ENCODE data around the gene RHOC. TPM values are rescaled to one million over a fixed set of nuclear protein-coding genes. Genes with fewer than 3 reads are reported as not detected.

RHOC gene
- total RNA-seq, 1 experiment from 2014 or later = 253 TPM

- intact Hi-C loops (cut with micrococcal nuclease) = no loop called here
- H3K36me3 Mint-ChIP-seq (ENCODE audit: insufficient read depth, unreplicated experiment) = no peaks in the 10 kb centered on the region
- H3K27ac Mint-ChIP-seq (ENCODE audit: low read depth, unreplicated experiment) = no peak overlapping the region
- ChIA-PET POLR2A (interaction anchor here (0.6 to 6.4 kb wide), 2 partner anchors 37 to 362 kb away, joined by 3 to 44 read pairs; partner anchors contain the start of genes LRIG2 and MOV10), CTCF (interaction anchor here (0.5 to 1.1 kb wide), 4 partner anchors 16 to 316 kb away, joined by 3 to 4 read pairs (median 3); no protein-coding TSS in a partner anchor)
- H3K27me3 Mint-ChIP-seq (ENCODE audit: insufficient read depth, unreplicated experiment) = no peaks in the 10 kb centered on the region
- no TSS peak for BruUV-seq (replicated peaks)
- H3K9me3 Mint-ChIP-seq (ENCODE audit: unreplicated experiment) = no peaks in the 10 kb centered on the region
- no peak for DNase-seq (ENCODE audit: unreplicated experiment)
- no peak for TF ChIP-seq CTCF (IDR thresholded peaks at IDR 0.05; ENCODE audit: unreplicated experiment)
- H3K4me3 Mint-ChIP-seq (ENCODE audit: unreplicated experiment) = no peak overlapping the region
- H3K4me1 Mint-ChIP-seq (ENCODE audit: insufficient read depth, unreplicated experiment) = peaks cover 11% of the 10 kb centered on the region
Measured at GRCh38 chr1:112711041-112711440, 4.1 kb upstream of the RHOC start.

DNA sequence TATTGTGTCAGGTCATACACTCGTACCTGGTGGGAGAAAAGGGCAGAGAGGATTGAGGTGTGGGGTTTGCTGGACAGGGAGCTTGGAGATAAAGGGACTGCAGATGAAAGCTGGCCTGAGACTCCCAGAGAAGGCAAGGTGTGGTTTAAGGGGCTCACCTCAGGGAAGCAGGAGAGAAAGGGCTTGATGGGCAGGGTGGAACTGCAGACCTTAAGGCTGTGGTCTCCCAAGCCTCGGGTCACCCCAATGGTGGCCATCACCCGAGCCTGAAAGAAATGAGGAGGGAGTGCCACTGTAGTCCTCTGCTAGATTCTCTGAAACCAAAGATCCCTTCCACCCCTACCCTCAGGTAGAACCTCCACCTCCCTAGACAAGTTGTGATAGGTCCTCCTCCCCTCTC, 3.7 kb upstream of the RHOC start:
- ChIA-PET POLR2A (interaction anchor here (0.6 to 6.4 kb wide), 3 partner anchors 36 to 363 kb away, joined by 3 to 44 read pairs (median 31); partner anchors contain the start of genes CAPZA1, LRIG2, MOV10 and ST7L), CTCF (interaction anchor here (0.6 to 1.1 kb wide), 4 partner anchors 38 to 316 kb away, joined by 3 to 4 read pairs (median 3); no protein-coding TSS in a partner anchor)
- Mint-ChIP-seq H3K4me1 (ENCODE audit: insufficient read depth, unreplicated experiment) (peaks cover 12% of the 10 kb centered on the region), H3K4me3 (ENCODE audit: unreplicated experiment) (no peak overlapping the region), H3K27ac (ENCODE audit: low read depth, unreplicated experiment) (peak overlapping the region; percentile 14), H3K36me3 (ENCODE audit: insufficient read depth, unreplicated experiment) (no peaks in the 10 kb centered on the region), H3K9me3 (ENCODE audit: unreplicated experiment) (no peaks in the 10 kb centered on the region), H3K27me3 (ENCODE audit: insufficient read depth, unreplicated experiment) (no peaks in the 10 kb centered on the region)
- BruUV-seq (replicated peaks) = no TSS peak
- intact Hi-C loops (cut with micrococcal nuclease) = no loop called here
- no peak for DNase-seq (ENCODE audit: unreplicated experiment)
- no peak for TF ChIP-seq CTCF (IDR thresholded peaks at IDR 0.05; ENCODE audit: unreplicated experiment)

DNA sequence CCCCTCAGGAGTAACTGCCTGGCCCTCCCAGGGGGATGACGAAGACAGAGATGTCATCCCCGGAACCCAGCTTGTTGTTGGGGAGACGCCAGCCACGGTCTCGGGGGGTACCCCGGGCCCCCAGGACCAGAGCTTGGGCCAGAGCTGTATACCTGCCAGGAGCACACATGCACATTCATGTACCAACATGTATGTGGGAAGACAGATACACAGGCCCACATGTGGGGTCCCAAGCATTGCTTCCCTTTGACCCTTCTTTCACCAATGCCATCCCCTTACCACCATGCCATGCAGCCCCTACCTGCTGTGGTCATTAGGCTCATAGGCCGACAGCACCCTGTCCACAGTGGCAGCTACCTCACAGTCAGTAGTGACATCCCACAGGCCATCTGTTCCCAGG, 3.2 kb upstream of the RHOC start:
- BruUV-seq (replicated peaks) = no TSS peak
- Mint-ChIP-seq H3K9me3 (ENCODE audit: unreplicated experiment) (no peaks in the 10 kb centered on the region), H3K4me3 (ENCODE audit: unreplicated experiment) (no peak overlapping the region), H3K4me1 (ENCODE audit: insufficient read depth, unreplicated experiment) (peaks cover 16% of the 10 kb centered on the region), H3K36me3 (ENCODE audit: insufficient read depth, unreplicated experiment) (no peaks in the 10 kb centered on the region), H3K27me3 (ENCODE audit: insufficient read depth, unreplicated experiment) (no peaks in the 10 kb centered on the region), H3K27ac (ENCODE audit: low read depth, unreplicated experiment) (peak overlapping the region; percentile 14)
- TF ChIP-seq CTCF (IDR thresholded peaks at IDR 0.05; ENCODE audit: unreplicated experiment) = no peak
- ChIA-PET POLR2A (interaction anchor here (0.6 to 6.4 kb wide), 4 partner anchors 36 to 1788 kb away, joined by 3 to 44 read pairs (median 34); partner anchors contain the start of genes CAPZA1, CTTNBP2NL, MOV10 and ST7L), CTCF (interaction anchor here (0.8 to 2.7 kb wide), 5 partner anchors 36 to 321 kb away, joined by 3 to 34 read pairs (median 4); partner anchors contain the start of gene MOV10)
- intact Hi-C loops (cut with micrococcal nuclease) = no loop called here
- no peak for DNase-seq (ENCODE audit: unreplicated experiment)

- H3K27ac Mint-ChIP-seq (ENCODE audit: low read depth, unreplicated experiment) = peak overlapping the region; percentile 91
- no peak for TF ChIP-seq CTCF (IDR thresholded peaks at IDR 0.05; ENCODE audit: unreplicated experiment)
- CTCF ChIA-PET = interaction anchor here (0.6 to 3.9 kb wide), 24 partner anchors 7 to 409 kb away, joined by 3 to 48 read pairs (median 4); partner anchors contain the start of genes CAPZA1, CTTNBP2NL, LRIG2 and MOV10
- H3K4me3 Mint-ChIP-seq (ENCODE audit: unreplicated experiment) = no peak overlapping the region
- DNase-seq (ENCODE audit: unreplicated experiment) = no peak
- BruUV-seq (replicated peaks) = no TSS peak
- H3K27me3 Mint-ChIP-seq (ENCODE audit: insufficient read depth, unreplicated experiment) = no peaks in the 10 kb centered on the region
- POLR2A ChIA-PET = interaction anchor here (1.0 to 6.4 kb wide), 12 partner anchors 8 to 317 kb away, joined by 3 to 44 read pairs (median 6); partner anchors contain the start of genes CAPZA1, CTTNBP2NL, MOV10 and ST7L
- no peaks in the 10 kb centered on the region for H3K9me3 Mint-ChIP-seq (ENCODE audit: unreplicated experiment)
- peaks cover 31% of the 10 kb centered on the region for H3K4me1 Mint-ChIP-seq (ENCODE audit: insufficient read depth, unreplicated experiment)
- H3K36me3 Mint-ChIP-seq (ENCODE audit: insufficient read depth, unreplicated experiment) = peaks cover 6% of the 10 kb centered on the region
- intact Hi-C loops (cut with micrococcal nuclease) = no loop called here
Measured at GRCh38 chr1:112708489-112708888, 1.6 kb upstream of the RHOC start.

Data from MCF 10A (cell line).